Measurements from ENCODE around the gene NOS1AP.

Gene NOS1AP

DNA sequence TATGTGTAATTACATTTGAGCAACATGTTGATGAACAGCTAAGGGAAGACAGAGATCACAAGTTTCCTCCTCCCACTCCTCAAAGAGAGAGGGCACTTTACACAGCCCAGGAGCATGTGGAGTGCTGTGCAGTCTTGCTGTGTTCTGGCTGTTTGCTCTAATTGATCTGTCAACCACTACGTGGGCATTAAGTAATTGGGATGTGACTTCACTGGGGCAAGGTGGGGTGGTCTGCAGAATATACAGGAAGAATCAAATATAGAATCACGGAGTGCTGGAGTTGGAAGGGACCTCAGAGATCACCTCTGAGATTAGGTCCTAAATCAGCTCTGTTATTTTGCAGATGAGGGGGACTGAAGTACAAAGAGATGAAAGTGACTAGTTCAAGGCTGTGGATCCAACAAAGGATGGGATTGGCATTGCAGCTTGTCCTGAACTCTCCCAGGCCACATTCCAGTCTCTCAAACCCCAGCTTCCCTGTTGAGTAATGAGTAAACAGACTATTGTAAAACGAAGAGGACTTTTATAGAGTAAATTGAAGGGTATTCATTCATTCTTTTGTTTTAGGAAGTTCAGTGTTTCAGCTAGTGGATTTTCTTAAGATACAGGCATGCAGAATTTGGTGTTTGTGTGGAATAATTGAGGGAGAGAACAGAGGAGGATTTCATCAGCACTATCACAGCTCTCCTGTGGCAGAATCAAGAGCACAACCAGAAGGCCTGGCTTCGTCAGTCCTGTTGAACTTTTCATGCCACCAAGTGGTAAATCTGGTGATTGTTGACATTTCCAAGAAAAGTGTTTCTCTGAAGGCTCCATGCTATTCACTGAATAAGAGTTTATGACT is 22.4 kb downstream of the NOS1AP start:
- no peaks in the 10 kb centered on the region for H3K4me1 ChIP-seq (ENCODE audit: low read length)
- no peaks in the 10 kb centered on the region for H4K20me1 ChIP-seq (ENCODE audit: insufficient read depth, low read length)
- H3K27ac ChIP-seq (ENCODE audit: low read length), result no peak overlapping the region
- no peak overlapping the region for H3K9ac ChIP-seq (ENCODE audit: low read length)
- no peaks in the 10 kb centered on the region for H3K27me3 ChIP-seq (replicated peaks; ENCODE audit: insufficient read depth, low read length)
- no peaks in the 10 kb centered on the region for H3K9me3 ChIP-seq (replicated peaks; ENCODE audit: insufficient read depth, low read length)
- no peak for TF ChIP-seq CTCF (IDR thresholded peaks at IDR 0.05; ENCODE audit: low read length)
- no peak for TF ChIP-seq EZH2phosphoT487 (IDR thresholded peaks at IDR 0.05; ENCODE audit: low read length)
- TF ChIP-seq EZH2 (optimal IDR thresholded peaks at IDR 0.05; ENCODE audit: low read depth, low read length), result no peak
- H3K4me2 ChIP-seq (ENCODE audit: low read depth, low read length), result no peak overlapping the region
- no peak for DNase-seq
- no peaks in the 10 kb centered on the region for H3K9me2 ChIP-seq (replicated peaks; ENCODE audit: insufficient read depth, low read length)
- H3F3A ChIP-seq (ENCODE audit: insufficient read depth, low read length), result no peaks in the 10 kb centered on the region
- no peaks in the 10 kb centered on the region for H3K36me3 ChIP-seq (replicated peaks; ENCODE audit: insufficient read depth, low read length)
- H3K4me3 ChIP-seq (ENCODE audit: low read length), result no peak overlapping the region
- H3K79me2 ChIP-seq (ENCODE audit: low read length), result no peaks in the 10 kb centered on the region
- no peak overlapping the region for H2AFZ ChIP-seq (ENCODE audit: low read length)

GRCh38 chr1:162093095-162093494 is 23.6 kb downstream of the NOS1AP start:
- no peak overlapping the region for H3K27ac ChIP-seq (ENCODE audit: low read length)
- no peak for DNase-seq
- no peaks in the 10 kb centered on the region for H3K27me3 ChIP-seq (replicated peaks; ENCODE audit: insufficient read depth, low read length)
- H3K4me1 ChIP-seq (ENCODE audit: low read length), result no peaks in the 10 kb centered on the region
- no peak overlapping the region for H3K4me3 ChIP-seq (ENCODE audit: low read length)
- H4K20me1 ChIP-seq (ENCODE audit: insufficient read depth, low read length), result no peaks in the 10 kb centered on the region
- no peaks in the 10 kb centered on the region for H3K9me3 ChIP-seq (replicated peaks; ENCODE audit: insufficient read depth, low read length)
- TF ChIP-seq EZH2 (optimal IDR thresholded peaks at IDR 0.05; ENCODE audit: low read depth, low read length) (no peak), EZH2phosphoT487 (IDR thresholded peaks at IDR 0.05; ENCODE audit: low read length) (no peak), CTCF (IDR thresholded peaks at IDR 0.05; ENCODE audit: low read length) (no peak)
- H3F3A ChIP-seq (ENCODE audit: insufficient read depth, low read length), result no peaks in the 10 kb centered on the region
- H3K9ac ChIP-seq (ENCODE audit: low read length), result no peak overlapping the region
- H3K79me2 ChIP-seq (ENCODE audit: low read length), result no peaks in the 10 kb centered on the region
- no peak overlapping the region for H2AFZ ChIP-seq (ENCODE audit: low read length)
- H3K36me3 ChIP-seq (replicated peaks; ENCODE audit: insufficient read depth, low read length), result no peaks in the 10 kb centered on the region
- H3K4me2 ChIP-seq (ENCODE audit: low read depth, low read length), result no peak overlapping the region
- no peaks in the 10 kb centered on the region for H3K9me2 ChIP-seq (replicated peaks; ENCODE audit: insufficient read depth, low read length)

DNA sequence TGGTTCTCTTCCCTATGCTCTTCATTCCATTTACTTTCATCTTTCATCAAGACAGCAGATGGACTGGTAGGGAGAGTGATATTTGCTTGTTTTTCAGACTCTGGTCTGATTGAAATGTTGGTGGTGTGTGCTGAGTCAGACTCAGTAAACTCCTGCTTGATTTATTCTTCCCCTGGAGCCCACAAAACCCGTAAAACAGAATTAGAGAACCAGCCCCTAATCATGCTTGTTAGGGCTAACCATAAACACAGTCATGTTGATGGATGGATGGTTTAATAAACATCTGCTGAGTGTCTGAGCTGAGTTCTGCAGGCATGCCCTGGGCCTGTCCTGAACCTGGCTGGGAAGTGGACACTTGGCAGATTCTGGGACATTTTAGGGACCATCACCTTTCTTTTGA is 24.8 kb downstream of the NOS1AP start:
- Histone ChIP-seq H3K36me3 (replicated peaks; ENCODE audit: insufficient read depth, low read length) (no peaks in the 10 kb centered on the region), H3K27ac (ENCODE audit: low read length) (no peak overlapping the region), H3K4me3 (ENCODE audit: low read length) (no peak overlapping the region), H3K9me3 (replicated peaks; ENCODE audit: insufficient read depth, low read length) (no peaks in the 10 kb centered on the region), H2AFZ (ENCODE audit: low read length) (no peak overlapping the region), H3K4me2 (ENCODE audit: low read depth, low read length) (no peak overlapping the region), H3K79me2 (ENCODE audit: low read length) (no peaks in the 10 kb centered on the region), H3K4me1 (ENCODE audit: low read length) (no peaks in the 10 kb centered on the region), H3K27me3 (replicated peaks; ENCODE audit: insufficient read depth, low read length) (no peaks in the 10 kb centered on the region), H3F3A (ENCODE audit: insufficient read depth, low read length) (no peaks in the 10 kb centered on the region), H4K20me1 (ENCODE audit: insufficient read depth, low read length) (no peaks in the 10 kb centered on the region), H3K9ac (ENCODE audit: low read length) (no peak overlapping the region), H3K9me2 (replicated peaks; ENCODE audit: insufficient read depth, low read length) (no peaks in the 10 kb centered on the region)
- TF ChIP-seq EZH2phosphoT487 (IDR thresholded peaks at IDR 0.05; ENCODE audit: low read length) (no peak), CTCF (IDR thresholded peaks at IDR 0.05; ENCODE audit: low read length) (no peak), EZH2 (optimal IDR thresholded peaks at IDR 0.05; ENCODE audit: low read depth, low read length) (no peak)
- DNase-seq, result no peak
